Measurements from ENCODE around the gene PCED1B.
"Not testable (repeated sequence)": the region's sequence is repeated elsewhere in the genome, so short reads cannot be mapped to it uniquely, and the experiment has no call there.

The PCED1B gene

GRCh38 chr12:47214001-47214619 lies 134.7 kb downstream of the PCED1B start:
- DNase-seq, result no peak

DNA sequence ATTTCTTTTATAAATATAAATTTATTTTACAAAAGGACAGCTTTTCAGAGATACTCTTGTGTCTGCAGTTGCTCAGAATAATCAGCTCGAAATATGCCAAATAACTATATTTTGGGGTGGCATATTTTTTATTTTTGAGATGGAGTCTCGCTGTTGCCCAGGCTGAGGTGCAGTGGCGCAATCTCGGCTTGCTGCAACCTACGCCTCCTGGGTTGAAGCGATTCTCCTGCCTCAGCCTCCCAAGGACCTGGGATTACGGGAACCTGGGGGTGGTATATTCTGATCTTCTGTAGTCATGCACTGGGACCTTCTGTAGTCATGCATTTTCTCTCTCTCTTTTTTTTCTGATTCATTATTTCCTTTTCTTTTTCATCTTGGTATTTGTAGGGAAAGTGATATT lies 135.3 kb downstream of the PCED1B start:
- no peak for DNase-seq

GRCh38 chr12:47216150-47216677 lies 136.8 kb downstream of the PCED1B start:
- DNase-seq, result no peak

DNA sequence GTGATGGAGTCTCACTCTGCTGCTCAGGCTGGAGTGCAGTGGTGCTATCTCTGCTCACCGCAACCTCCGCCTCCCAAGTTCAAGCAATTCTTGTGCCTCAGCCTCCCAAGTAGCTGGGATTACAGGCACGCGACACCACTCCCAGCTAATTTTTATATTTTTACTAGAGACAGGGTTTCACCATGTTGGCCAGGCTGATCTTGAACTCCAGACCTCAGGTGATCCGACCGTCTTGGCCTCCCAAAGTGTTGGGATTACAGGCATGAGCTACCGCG lies 138.1 kb downstream of the PCED1B start:
- DNase-seq, result not testable (repeated sequence)

- DNase-seq, result no peak
These were observed 138.8 kb downstream of the PCED1B start for GRCh38 chr12:47218191-47218654.

DNA sequence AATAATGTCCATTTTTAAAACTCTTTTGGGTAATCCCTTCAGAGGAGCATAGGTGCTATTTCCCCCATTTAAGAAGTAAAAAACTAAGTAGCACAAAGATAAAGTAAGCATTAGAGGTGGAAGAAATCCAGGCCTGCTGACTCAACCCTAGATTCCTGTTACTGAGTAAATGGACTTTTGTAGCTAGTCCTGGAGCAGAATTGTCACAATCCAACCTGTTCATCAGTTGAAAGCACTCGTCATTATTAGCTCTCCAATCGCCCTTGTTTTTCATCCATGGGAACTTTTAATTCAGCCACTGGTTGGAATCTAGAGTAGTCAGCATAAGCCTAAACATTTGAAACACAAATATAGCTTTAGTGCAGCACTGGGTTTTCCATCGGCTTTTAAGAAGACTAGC lies 139.8 kb downstream of the PCED1B start:
- no peak for DNase-seq

DNA sequence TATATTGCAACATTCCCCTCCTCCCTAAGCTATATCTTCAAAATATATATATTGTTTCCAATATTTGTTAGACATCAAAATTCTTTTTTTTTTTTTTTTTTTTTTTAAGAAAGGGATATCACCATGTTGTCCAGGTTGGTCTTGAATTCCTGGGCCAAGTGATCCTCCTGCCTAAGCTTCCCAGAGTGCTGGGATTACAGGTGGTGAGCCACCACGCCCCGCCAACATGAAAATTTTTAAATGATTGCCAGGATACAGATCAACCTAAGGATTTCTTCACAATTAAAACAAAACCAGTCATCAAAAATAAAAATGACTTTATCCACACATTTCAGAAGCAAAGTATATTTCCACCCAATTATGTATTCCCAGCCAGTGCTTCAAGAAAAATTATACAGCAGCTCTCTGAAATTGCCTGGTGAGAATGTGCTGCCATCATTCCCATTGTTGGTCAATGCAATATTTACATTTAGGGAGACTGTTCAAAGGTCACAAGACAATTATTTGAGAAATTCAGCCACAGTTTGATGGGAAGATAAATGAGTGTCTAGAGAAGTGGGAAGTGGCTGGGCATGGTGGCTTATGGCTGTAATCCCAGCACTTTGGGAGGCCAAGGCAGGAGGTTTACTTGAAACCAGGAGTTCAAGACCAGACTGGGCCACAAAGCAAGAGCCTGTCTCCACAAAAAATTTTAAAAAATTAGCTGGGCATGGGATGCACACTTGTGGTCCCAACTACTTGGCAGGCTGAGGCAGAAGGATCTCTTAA lies 142.0 kb downstream of the PCED1B start:
- DNase-seq, result no peak

DNA sequence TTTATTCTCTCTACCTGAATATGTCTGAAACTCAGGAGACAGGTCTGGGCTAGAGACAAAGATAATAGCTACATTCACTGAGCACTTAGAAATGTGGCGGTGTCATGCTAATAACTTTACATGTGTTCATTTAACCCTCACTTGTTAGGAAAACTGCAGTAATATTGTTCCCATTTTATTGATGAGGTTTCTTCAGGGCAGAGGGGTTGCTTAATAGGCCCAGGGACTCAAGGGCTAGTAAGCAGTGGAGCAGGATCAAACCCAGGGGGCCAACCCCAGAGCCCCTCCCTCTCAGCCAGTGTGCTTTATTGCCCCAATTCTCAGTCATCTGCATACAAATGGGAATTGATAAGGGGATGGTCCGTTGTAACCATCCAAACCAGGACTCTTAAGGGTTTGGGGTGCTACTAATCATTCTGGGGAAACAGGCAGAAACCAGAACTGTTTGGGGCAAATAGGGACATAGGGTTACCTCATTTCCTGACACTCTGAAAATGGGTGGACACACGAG lies 143.2 kb downstream of the PCED1B start:
- no peak for DNase-seq

DNA sequence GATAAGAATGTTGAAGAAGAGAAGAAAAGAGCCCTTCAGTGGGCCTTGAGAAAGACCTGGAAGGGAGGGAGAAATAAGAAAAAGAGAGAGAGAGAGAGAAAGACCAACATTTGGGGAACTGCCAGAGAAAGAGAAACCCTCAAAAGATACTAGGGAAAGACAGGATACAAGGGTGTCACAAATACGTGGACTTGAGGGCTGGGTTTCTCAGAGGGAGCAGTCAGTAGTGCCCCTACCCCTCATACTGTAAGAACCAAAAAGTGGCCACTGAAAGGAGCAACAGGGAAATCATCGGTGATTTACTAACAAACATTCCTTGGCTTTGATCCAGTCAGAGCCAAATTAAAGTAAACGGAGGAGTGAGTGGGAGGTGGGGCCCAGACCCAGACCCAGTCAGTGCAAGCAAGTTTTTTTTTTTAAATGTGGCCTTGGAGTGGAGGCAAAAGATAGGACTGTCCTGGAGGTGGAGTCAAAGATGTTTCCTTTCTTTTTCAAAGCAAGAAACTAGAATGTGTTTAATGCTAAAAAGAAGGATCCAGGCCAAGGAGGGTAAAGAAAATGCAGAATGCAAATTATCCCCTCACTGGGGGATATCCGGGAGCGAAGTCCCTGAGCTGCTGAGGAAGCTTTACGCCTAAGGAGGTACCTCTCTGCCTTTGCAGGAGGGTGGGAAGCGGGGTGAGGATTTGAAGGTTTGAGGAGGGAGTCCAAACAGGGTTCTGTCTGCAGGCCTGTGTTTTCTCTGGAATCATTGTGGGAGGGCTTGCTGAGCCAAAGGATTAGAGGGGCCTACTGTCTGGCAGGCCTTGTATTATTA lies 143.8 kb downstream of the PCED1B start:
- no peak for DNase-seq

- no peak for DNase-seq
These were observed 144.4 kb downstream of the PCED1B start for GRCh38 chr12:47223848-47224213.

DNA sequence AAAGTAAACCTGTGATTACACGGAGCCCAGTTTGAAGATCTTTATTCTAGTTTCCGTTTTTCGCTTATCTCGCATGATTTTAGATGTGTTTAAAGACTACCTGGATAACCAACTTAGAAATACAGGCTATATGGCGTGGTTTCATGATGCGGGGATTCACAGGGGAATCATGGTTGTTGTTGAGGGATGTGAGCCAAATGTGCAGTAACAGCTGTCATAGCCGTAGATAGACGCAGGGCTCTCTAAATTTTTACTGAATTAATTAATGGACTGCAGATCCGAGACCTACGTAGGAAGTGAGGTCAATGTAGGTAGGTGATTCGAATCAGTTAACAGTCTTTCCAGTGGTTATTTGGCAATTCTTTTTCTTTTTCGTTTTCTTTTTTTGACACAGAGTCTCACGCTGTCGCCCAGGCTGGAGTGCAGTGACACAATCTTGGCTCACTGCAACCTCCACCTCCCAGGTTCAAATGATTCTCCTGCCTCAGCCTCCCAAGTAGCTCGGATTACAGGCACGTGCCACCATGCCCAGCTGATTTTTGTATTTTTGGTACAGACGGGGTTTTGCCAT lies 145.2 kb downstream of the PCED1B start:
- no peak for DNase-seq

- DNase-seq, result no peak
These were observed 145.9 kb downstream of the PCED1B start for GRCh38 chr12:47225356-47225755.

DNA sequence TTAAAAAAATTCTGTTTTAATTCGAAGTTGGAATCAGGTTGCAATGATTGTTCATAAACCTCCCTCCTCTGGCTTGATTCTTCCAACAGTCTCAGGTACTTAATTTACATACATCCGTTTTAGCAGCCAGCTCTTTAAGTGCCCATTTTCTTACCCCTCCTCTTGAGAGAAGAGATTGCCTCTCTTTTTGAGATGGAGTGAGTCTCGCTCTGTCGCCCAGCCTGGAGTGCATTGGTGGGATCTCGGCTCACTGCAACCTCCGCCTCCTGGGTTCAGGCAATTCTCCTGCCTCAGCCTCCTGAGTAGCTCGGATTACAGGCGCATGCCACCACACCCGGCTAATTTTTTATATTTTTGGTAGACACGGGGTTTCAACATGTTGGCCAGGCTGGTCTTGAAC lies 146.8 kb downstream of the PCED1B start:
- DNase-seq, result no peak

DNA sequence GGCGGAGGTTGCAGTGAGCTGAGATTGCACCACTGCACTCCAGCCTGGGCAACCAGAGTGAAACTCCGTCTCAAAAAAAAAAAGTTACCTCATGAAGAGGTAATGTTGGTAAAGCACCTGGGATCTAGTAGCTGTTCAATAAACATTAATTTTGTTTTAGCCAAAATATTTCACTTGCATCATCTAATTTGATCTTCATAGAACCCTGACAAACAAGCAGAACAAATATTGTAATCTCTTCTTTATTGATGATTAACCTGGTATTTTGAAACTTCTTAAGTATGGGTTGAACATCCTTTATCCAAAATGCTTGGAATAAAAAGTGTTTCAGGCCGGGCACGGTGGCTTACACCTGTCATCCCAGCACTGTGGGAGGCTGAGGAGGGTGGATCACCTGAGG lies 149.4 kb downstream of the PCED1B start:
- no peak for DNase-seq

- no peak for DNase-seq
These were observed 152.0 kb downstream of the PCED1B start for GRCh38 chr12:47231456-47231855.

DNA sequence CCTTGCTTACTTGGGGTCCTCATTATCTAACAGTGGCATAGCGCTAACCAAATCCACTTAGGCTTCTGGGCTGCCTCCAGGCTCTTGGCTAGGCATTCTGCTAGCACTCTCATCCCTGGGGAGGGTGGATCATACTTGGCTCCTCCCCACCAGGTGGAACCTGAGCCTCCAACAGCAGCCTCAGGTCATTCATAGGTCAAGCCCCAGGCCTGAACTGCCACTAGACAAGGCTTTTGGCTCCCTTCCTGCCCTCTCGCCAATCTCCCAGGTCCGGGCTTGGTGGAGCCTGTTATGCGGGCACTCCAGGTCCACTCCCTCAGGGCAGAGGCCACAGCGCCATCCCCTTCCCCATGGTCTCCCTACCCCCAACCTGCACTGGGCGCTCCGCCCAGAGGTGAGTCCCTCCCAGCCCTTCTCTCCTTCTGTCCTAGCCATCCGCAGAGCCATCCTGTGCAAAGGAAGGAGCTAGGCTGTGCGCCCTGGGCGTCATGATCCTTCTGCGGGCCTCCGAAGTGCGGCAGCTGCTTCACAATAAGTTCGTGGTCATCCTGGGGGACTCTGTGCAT lies 155.2 kb downstream of the PCED1B start:
- no peak for DNase-seq

DNA sequence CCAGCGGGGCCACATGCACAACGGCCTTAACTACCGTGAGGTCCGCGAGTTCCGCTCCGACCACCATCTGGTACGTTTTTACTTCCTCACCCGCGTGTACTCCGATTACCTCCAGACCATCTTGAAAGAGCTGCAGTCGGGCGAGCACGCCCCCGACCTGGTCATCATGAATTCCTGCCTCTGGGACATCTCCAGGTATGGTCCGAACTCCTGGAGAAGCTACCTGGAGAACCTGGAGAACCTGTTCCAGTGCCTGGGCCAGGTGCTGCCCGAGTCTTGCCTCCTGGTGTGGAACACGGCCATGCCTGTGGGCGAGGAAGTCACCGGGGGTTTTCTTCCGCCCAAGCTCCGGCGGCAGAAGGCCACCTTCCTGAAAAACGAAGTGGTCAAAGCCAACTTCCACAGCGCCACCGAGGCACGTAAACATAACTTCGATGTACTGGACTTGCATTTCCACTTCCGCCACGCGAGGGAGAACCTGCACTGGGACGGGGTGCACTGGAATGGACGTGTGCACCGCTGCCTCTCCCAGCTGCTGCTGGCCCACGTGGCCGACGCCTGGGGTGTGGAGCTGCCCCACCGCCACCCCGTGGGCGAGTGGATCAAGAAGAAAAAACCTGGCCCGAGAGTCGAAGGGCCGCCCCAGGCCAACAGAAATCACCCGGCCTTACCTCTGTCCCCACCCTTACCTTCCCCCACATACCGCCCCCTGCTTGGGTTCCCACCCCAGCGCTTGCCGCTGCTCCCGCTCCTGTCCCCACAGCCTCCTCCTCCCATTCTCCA lies 156.0 kb downstream of the PCED1B start:
- no peak for DNase-seq

GRCh38 chr12:47236109-47236714 lies 156.8 kb downstream of the PCED1B start:
- DNase-seq, result no peak

GRCh38 chr12:47237751-47238211 lies 158.4 kb downstream of the PCED1B start:
- DNase-seq, result no peak

- DNase-seq, result no peak
These were observed 159.3 kb downstream of the PCED1B start for GRCh38 chr12:47238669-47239114.

- DNase-seq, result no peak
These were observed 163.0 kb downstream of the PCED1B start for GRCh38 chr12:47242426-47242825.

All from NCI-H510A (cell line).